ENCODE results near the gene SYNPO2.

GRCh38 chr4:118894034-118894433, 5.4 kb downstream of the SYNPO2 start:
- TF ChIP-seq SIN3A (IDR thresholded peaks at IDR 0.05; ENCODE audit: low read depth): no peak
- no peak for TF ChIP-seq EZH2 (IDR thresholded peaks at IDR 0.05)
- no peak for TF ChIP-seq POLR2AphosphoS5 (IDR thresholded peaks at IDR 0.05; ENCODE audit: low read depth, low read length)
- TF ChIP-seq TCF7L2 (IDR thresholded peaks at IDR 0.05; ENCODE audit: borderline replicate concordance, extremely low read depth, insufficient read depth, insufficient read length): no peak
- TF ChIP-seq CTCF (IDR thresholded peaks at IDR 0.05 in 2 of 3, conservative IDR thresholded peaks at IDR 0.05 in 1 of 3; ENCODE audit: borderline replicate concordance in 1 of 3, insufficient read depth in 1 of 3, low read depth in 2 of 3, low read length in 2 of 3): no peak
- no peak for TF ChIP-seq POLR2A (IDR thresholded peaks at IDR 0.05; ENCODE audit: borderline replicate concordance, extremely low read depth, insufficient read depth, insufficient read length)
